Aorta (tissue), 5 donors: Measurements from ENCODE around the gene ATG16L1. TPM values are rescaled to one million over a fixed set of nuclear protein-coding genes. Genes with fewer than 3 reads are reported as not detected.
"Not testable (repeated sequence)": the region's sequence is repeated elsewhere in the genome, so short reads cannot be mapped to it uniquely, and the experiment has no call there.

Source experiments
- ATAC-seq: fragments of 200-7000 bp; cut with Tn5 transposase; one replicate; pipeline ENCODE4 v1.9.1; 2022; ENCODE audit warnings: moderate library complexity; ENCODE audit not compliant: low FRiP score
- DNase-seq, 2 donors: peaks; one replicate each; pipeline ENCODE4 v3.0.0-alpha.2; 2020
- H3K27ac ChIP-seq, 2 donors: one replicate each; pipeline ENCODE4 v1.5.1; 2013; ENCODE audit warnings: low read length in 2 of 2, mild to moderate bottlenecking in 2 of 2, moderate library complexity in 2 of 2, control low read depth in 1 of 2, inconsistent platforms in 1 of 2, low read depth in 1 of 2
- H3K27me3 ChIP-seq, 2 donors: one replicate each; pipeline ENCODE4 v1.6.1; 2013; ENCODE audit warnings: control low read depth in 1 of 2, low read length in 1 of 2, mild to moderate bottlenecking in 1 of 2, moderate library complexity in 1 of 2; ENCODE audit not compliant: insufficient read depth in 2 of 2, control insufficient read depth in 1 of 2
- H3K36me3 ChIP-seq, 2 donors: one replicate each; pipeline ENCODE4 v1.6.1; 2013; ENCODE audit warnings: control low read depth in 1 of 2, low read length in 1 of 2, mild to moderate bottlenecking in 1 of 2; ENCODE audit not compliant: insufficient read depth in 2 of 2, control insufficient read depth in 1 of 2
- H3K4me1 ChIP-seq, 2 donors: one replicate each; pipeline ENCODE4 v1.6.1; 2013; ENCODE audit warnings: low read length in 2 of 2, control low read depth in 1 of 2, mild to moderate bottlenecking in 1 of 2, moderate library complexity in 1 of 2; ENCODE audit not compliant: insufficient read depth in 2 of 2, control insufficient read depth in 1 of 2
- H3K4me3 ChIP-seq, 2 donors: one replicate each; pipeline ENCODE4 v1.5.1; 2013; ENCODE audit warnings: low read length in 2 of 2, control low read depth in 1 of 2, mild to moderate bottlenecking in 1 of 2
- H3K9me3 ChIP-seq: one replicate; pipeline ENCODE4 v1.6.1; 2013; ENCODE audit warnings: mild to moderate bottlenecking, low read length; ENCODE audit not compliant: control insufficient read depth
- WGBS, 2 donors: extraction: QIAGEN DNeasy Blood & Tissue Kit; methylation state at CpG; one replicate each; pipeline ENCODE4 v1.1.7; 2013; 5-methylcytosine and 5-hydroxymethylcytosine counted together
- intact Hi-C, 2 donors: fragments of 100-400 bp; cut with DNase I; formaldehyde crosslinking; loops; one replicate each; pipeline versions ENCODE4 v1.14.2 to v1.15.0; 2022
- polyA plus RNA-seq, 2 donors: library from polyadenylated mRNA; stranded (reverse); fragments of 200-250 nt; gene quantifications; one replicate each; pipeline ENCODE4 v1.2.3, GENCODE V29; 2013
- total RNA-seq, 2 donors: library from RNA; stranded (reverse); fragmentation: NEBNext Ultra II Directional; extraction: Animal tissue kit (Norgen Biotek cat#: 25700); gene quantifications; one replicate each; pipeline ENCODE4 v1.2.1, GENCODE V29; 2021
- donor health status: healthy with polysubstance abuse.
- donor health status: Bipolar disorder and iron deficiency.
- donor health status: DM: no; HTN: no; CAD: no.
- donor health status: DM: no; HTN: no; CAD: no.
- donor health status: DM: yes; HTN: yes; CAD: no.

The ATG16L1 gene
- total and polyA plus RNA-seq, 4 donors, result 6.4 to 30.1 (median 17.1) TPM

DNA sequence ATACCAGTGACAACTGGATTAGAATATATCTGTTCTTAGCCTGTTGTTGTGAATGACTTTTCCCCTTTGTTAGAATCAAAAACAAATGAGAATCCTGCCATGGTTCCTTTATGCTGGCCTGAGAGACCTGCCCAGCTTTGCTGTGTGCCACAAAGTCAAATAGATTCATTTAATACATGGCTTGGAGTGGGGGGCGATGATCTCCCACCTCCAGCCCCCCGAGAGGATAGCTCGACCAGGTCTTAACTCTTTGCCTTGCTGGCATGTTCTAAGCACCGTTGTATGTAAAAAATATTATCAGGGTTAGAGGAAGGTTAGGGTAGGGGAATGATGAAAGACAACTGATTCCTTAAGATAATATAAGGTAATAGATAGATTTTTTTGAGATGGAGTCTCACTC is 80.7 kb downstream of the ATG16L1 start:
- Histone ChIP-seq H3K4me1 (no peaks in the 10 kb centered on the region), H3K27me3 (no peaks in the 10 kb centered on the region), H3K27ac (no peak overlapping the region), H3K4me3 (no peak overlapping the region), H3K36me3 (no peaks in the 10 kb centered on the region), H3K9me3 (no peaks in the 10 kb centered on the region)
- DNase-seq (no peak), ATAC-seq (no peak)
- WGBS, 2 donors, result 84 to 88% methylated on average over 4 of the region's 4 CpGs
- intact Hi-C loops, result no loop called here

DNA sequence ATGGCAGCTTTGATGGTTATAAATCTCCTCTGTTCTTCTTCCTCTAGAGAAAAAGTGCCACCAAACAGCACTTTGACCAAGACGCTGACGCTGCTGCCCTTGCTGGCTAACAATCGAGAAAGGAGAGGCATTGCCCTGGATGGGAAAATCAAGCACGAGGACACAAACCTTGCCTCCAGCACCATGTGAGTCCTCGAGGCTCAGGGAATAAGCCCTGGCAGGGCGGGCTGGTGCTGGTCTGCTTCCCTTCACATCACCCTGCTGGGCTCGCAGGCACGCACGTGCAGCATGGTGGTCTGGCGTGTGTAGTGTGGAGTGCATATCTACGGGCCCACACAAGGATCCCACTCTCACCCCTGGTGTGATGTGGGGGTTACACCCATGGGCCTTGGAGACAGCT is 83.4 kb downstream of the ATG16L1 start:
- WGBS, 2 donors, result 87 to 90% methylated on average over 11 of the region's 11 CpGs
- Histone ChIP-seq H3K27ac (no peak overlapping the region), H3K27me3 (no peaks in the 10 kb centered on the region), H3K4me1 (no peaks in the 10 kb centered on the region), H3K4me3 (no peak overlapping the region), H3K9me3 (no peaks in the 10 kb centered on the region), H3K36me3 (no peaks in the 10 kb centered on the region)
- intact Hi-C loops, result no loop called here
- peak in 1 of 2 donors; percentile 47 for DNase-seq
- ATAC-seq, result no peak

DNA sequence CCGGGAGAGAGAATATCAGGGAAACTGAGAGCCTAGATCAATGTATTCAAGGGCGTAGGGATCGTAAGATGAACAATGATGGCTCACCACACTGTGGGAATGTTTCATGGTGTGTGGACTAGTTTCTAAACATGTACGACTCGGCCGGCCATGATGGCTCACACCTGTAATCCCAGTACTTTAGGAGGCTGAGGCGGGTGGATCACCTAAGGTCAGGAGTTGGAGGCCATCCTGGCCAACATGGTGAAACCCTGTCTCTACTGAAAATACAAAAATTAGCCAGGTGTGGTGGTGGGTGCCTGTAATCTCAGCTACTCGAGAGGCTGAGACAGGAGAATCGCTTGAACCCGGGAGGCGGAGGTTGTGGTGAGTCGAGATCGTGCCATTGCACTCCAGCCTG is 84.6 kb downstream of the ATG16L1 start:
- intact Hi-C loops, H3K36me3 ChIP-seq, H3K27me3 ChIP-seq, H3K9me3 ChIP-seq, H3K27ac ChIP-seq, ATAC-seq, H3K4me3 ChIP-seq, H3K4me1 ChIP-seq: not testable (repeated sequence)
- peak in 1 of 2 donors; percentile 56 for DNase-seq
- 92 to 95% methylated on average over 13 of the region's 13 CpGs for WGBS, 2 donors

DNA sequence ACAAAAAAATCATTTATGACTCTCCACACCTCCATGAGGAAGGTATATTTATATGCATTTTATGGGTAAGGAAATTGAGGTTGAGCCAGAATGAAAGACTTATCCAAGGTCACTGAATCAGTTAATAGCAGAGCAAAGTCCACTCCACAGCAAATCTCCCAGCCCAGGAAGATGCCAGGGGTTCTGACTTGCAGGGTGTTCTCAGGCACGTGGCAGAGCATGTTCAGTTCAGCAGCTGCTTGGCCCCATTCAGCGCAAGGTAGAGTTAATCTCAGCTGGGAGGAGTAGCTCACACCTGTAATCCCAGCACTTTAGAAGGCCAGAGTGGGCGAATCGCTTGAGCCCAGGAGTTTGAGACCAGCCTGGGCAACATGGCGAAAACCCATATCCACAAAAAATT is 85.1 kb downstream of the ATG16L1 start:
- no peak for ATAC-seq
- Histone ChIP-seq H3K4me3 (no peak overlapping the region), H3K27ac (no peak overlapping the region), H3K4me1 (no peaks in the 10 kb centered on the region), H3K9me3 (no peaks in the 10 kb centered on the region), H3K36me3 (no peaks in the 10 kb centered on the region), H3K27me3 (no peaks in the 10 kb centered on the region)
- 90 to 94% methylated on average over 5 of the region's 5 CpGs for WGBS, 2 donors
- no peak for DNase-seq
- intact Hi-C loops, result no loop called here

DNA sequence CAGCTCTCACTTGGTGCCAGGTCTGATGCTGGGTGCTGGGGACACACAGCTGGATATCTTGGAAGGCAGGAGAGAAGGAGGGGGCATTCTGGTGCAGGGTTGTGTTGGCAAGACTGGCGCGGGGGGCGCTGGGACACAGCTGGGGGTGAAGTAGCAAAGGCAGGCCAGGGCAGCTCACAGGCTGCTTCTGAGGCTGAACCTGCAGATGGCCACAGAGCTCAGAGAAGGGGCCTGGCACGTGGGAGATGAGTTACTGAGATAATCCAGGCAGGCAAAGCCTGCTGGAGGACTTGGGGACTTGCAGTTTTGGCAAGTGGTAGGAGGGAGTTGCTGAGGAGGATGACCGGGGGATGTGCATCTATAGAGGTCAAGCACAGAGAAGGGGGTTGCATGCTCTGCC is 86.6 kb downstream of the ATG16L1 start:
- Histone ChIP-seq H3K4me1 (no peaks in the 10 kb centered on the region), H3K4me3 (no peak overlapping the region), H3K36me3 (no peaks in the 10 kb centered on the region), H3K9me3 (no peaks in the 10 kb centered on the region), H3K27ac (no peak overlapping the region), H3K27me3 (no peaks in the 10 kb centered on the region)
- 78 to 79% methylated on average over 5 of the region's 5 CpGs for WGBS, 2 donors
- intact Hi-C loops, result no loop called here
- no peak for DNase-seq
- ATAC-seq, result no peak

DNA sequence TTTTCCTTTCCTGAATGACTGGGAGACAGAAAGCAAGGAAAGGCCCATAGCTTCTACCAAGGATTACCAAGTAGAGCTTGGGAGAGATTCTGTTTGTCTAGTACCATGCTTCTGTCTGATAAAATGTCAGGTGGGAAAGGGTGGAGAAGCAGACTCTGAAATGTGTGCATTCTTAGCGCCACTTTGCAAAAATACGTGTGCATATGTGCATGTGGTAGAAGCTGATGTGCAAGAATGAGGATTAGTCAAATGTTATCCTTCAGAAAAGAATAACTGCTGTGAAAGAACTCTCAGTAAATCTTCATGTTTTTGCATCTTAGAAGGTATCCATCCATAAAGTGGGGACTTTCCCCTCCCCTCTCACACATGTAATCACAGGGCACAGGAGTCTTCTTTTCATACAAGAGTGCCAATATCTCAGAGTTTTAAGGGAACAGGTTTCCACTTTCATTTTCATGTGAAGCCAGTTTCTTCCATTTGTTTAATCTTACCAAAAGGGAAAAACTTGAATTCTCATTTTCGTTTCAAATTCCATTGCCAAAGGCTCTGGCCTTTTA is 87.4 kb downstream of the ATG16L1 start:
- H3K36me3 ChIP-seq, result no peaks in the 10 kb centered on the region
- 89 to 92% methylated on average over 3 of the region's 3 CpGs for WGBS, 2 donors
- no peaks in the 10 kb centered on the region for H3K4me1 ChIP-seq
- no peaks in the 10 kb centered on the region for H3K27me3 ChIP-seq
- intact Hi-C loops, result no loop called here
- no peak overlapping the region for H3K4me3 ChIP-seq
- ATAC-seq (no peak), DNase-seq (no peak)
- no peaks in the 10 kb centered on the region for H3K9me3 ChIP-seq
- no peak overlapping the region for H3K27ac ChIP-seq

DNA sequence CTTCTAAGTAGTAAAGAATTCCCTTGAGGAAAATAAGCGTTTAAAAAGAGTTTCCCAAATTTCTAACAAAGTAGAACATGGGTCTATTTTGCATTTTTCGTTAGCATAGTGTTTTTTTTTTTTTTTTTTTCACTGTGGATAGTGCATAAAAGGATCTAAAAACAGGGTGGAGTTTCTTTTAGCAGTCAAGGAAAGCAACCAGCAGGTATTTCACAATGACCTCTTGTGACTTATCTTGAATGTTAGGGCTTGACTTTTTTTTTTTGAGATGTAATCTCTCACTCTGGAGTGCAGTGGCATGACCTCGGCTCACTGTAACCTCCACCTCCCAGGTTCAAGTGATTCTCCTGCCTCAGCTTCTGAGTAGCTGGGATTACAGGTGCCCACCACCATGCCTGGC is 88.0 kb downstream of the ATG16L1 start:
- H3K27me3 ChIP-seq, result no peaks in the 10 kb centered on the region
- H3K9me3 ChIP-seq, result no peaks in the 10 kb centered on the region
- 65 to 79% methylated on average over 3 of the region's 3 CpGs for WGBS, 2 donors
- no peaks in the 10 kb centered on the region for H3K36me3 ChIP-seq
- H3K27ac ChIP-seq, result no peak overlapping the region
- ATAC-seq (no peak), DNase-seq (no peak)
- no peaks in the 10 kb centered on the region for H3K4me1 ChIP-seq
- intact Hi-C loops, result no loop called here
- H3K4me3 ChIP-seq, result no peak overlapping the region

DNA sequence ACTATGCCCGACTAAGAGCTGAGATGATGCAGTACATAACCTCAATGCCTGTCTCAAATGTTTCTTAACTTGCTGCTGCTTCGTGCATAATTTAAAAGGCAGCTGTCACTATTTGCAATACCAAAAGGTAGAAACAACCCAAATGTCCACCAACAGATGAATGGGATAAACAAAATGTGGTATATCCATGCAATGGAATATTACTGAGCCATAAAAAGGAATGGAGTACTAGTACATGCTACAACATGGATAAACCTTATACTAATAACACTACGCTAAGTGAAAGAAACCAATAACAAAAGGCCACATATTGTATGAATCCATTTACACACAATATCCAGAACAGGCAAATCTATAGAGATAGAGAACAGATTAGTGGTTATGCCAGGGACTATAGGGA is 89.8 kb downstream of the ATG16L1 start:
- no peak overlapping the region for H3K4me3 ChIP-seq
- no peak overlapping the region for H3K27ac ChIP-seq
- H3K9me3 ChIP-seq, result no peaks in the 10 kb centered on the region
- 97 to 98% methylated on average over 3 of the region's 3 CpGs for WGBS, 2 donors
- no peaks in the 10 kb centered on the region for H3K36me3 ChIP-seq
- ATAC-seq (no peak), DNase-seq (no peak)
- H3K4me1 ChIP-seq, result no peaks in the 10 kb centered on the region
- no peaks in the 10 kb centered on the region for H3K27me3 ChIP-seq
- intact Hi-C loops, result no loop called here

DNA sequence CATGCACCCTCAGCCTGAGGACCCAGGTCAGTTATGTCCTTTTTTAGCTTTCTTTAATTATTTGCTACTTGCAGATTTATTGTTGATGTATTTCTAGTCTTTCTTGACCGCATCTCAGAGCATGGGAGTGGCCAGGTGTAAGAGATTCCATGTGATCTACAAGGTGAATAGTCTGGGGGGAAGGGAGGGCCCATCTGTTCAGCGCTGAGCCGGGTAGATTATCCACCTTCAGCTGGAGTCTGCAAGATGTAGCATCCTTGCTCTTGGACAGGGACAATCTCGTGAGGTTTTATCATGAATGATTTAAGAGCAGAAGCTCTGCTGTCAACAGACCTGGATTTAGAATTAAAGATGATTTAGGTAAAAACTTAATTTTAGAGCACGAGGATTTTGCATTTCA is 90.8 kb downstream of the ATG16L1 start:
- 91 to 93% methylated on average over 5 of the region's 5 CpGs for WGBS, 2 donors
- ATAC-seq, result no peak
- Histone ChIP-seq H3K4me3 (no peak overlapping the region), H3K36me3 (no peaks in the 10 kb centered on the region), H3K4me1 (no peaks in the 10 kb centered on the region), H3K9me3 (no peaks in the 10 kb centered on the region), H3K27ac (no peak overlapping the region), H3K27me3 (no peaks in the 10 kb centered on the region)
- intact Hi-C loops, result no loop called here
- DNase-seq, result no peak
